Right cardiac atrium (tissue), 5 donors: ENCODE measurements around the gene BCAR3. TPM values are rescaled to one million over a fixed set of nuclear protein-coding genes. Genes with fewer than 3 reads are reported as not detected.

Experiments
- ATAC-seq, 2 donors: fragments of 200-7000 bp; cut with Tn5 transposase; one replicate each; pipeline versions ENCODE4 v1.8.0 to v1.9.1; 2020; ENCODE audit warnings: moderate library complexity in 2 of 2, mild to moderate bottlenecking in 1 of 2
- DNase-seq, 3 donors: peaks; one replicate each; pipeline ENCODE4 v3.0.0-alpha.2; 2020
- H3K27ac ChIP-seq: one replicate; pipeline ENCODE4 v1.5.1; 2013; ENCODE audit warnings: mild to moderate bottlenecking, low read length, control low read depth, moderate library complexity
- H3K27me3 ChIP-seq: one replicate; pipeline ENCODE4 v1.6.1; 2013; ENCODE audit not compliant: control insufficient read depth, insufficient read depth
- H3K4me1 ChIP-seq: one replicate; pipeline ENCODE4 v1.6.1; 2013; ENCODE audit warnings: low read length; ENCODE audit not compliant: control insufficient read depth, insufficient read depth
- H3K4me3 ChIP-seq: one replicate; pipeline ENCODE4 v1.5.1; 2013; ENCODE audit warnings: low read length, control low read depth
- H3K9me3 ChIP-seq: one replicate; pipeline ENCODE4 v1.6.1; 2013; ENCODE audit warnings: low read length; ENCODE audit not compliant: control insufficient read depth
- WGBS: extraction: QIAGEN DNeasy Blood & Tissue Kit; methylation state at CpG from one replicate; pipeline ENCODE4 v1.1.7; 2013; 5-methylcytosine and 5-hydroxymethylcytosine counted together
- intact Hi-C, 4 donors: fragments of 100-400 bp; cut with DNase I; formaldehyde crosslinking; loops; one replicate each; pipeline versions ENCODE4 v1.11.0 to v1.14.0; 2022 to 2023
- polyA plus RNA-seq: library from polyadenylated mRNA; stranded (reverse); fragments of 200-250 nt; gene quantifications from one replicate; pipeline ENCODE4 v1.2.3, GENCODE V29; 2013
- total RNA-seq, 4 donors: library from RNA; stranded (reverse); fragmentation: NEBNext Ultra II Directional; extraction: Animal tissue kit (Norgen Biotek cat#: 25700); gene quantifications; one replicate each; pipeline ENCODE4 v1.2.1, GENCODE V29; 2021
- donor health status: healthy with polysubstance abuse.
- donor health status: DM: no; HTN: yes; CAD: no.
- donor health status: DM: no; HTN: no; CAD: no.
- donor health status: DM: no; HTN: yes; CAD: no; lungs with severe emphysema.
- donor health status: DM: yes; HTN: yes; CAD: no.

Gene BCAR3
- total and polyA plus RNA-seq, 5 donors: 10.1 to 17.4 (median 12.6) TPM

DNA sequence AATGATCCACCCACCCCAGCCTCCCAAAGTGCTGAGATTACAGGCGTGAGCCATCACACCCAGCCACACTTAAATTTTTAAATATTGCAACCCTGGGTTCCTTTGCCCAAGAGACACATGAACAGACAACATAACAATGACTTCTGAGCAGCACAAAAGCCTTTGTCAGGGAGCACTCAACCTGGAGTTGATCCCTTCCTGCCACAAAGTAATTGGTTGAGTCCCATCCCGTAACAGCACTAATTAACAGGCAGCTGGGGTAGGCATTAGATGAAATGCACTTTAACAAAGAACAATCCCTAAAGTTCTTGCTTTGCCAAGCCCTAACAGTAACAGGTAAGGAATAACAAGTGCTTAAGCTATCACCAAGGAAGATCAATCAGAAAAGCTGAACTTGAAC is 5.9 kb upstream of the BCAR3 start:
- Histone ChIP-seq H3K27ac (no peak overlapping the region), H3K4me1 (no peaks in the 10 kb centered on the region), H3K4me3 (no peak overlapping the region), H3K9me3 (no peaks in the 10 kb centered on the region), H3K27me3 (no peaks in the 10 kb centered on the region)
- ATAC-seq (no peak), DNase-seq (no peak)
- intact Hi-C loops: no loop called here
- over 99% methylated on average over 2 of the region's 2 CpGs for WGBS

DNA sequence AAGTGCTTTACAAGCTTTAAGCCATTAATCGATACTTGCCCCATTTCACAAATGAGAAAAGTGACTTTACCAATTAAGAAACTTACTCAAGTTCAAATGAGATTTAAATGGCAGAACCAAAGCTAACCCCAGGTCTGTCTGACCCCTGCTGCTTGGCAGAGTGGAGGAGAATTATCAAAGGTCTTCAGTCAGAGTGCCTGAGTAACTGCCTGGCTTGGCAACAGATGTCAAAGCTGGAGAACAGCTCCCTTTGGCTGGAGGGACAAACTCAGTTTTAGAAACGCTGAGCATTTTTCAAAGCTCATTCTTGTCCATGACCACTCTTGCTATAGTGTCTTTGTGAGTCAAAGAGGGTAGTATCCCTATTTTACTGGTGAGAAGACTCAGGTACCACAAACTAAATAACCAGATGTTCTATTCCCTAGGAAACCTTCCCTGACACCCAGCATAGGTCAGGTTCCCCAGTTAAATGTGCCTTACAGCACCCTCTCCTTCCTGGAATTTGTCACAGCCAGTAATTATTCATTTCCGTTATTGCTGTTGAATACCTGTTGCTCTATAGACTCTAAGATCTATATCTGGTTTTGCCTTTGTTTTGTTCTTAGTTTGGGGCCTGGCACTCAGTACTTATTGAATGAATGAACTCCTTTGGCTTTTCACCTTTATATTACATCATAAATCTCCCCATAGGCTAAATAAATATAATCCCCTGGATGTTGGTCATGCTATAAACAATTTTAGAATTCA is 5.0 kb upstream of the BCAR3 start:
- H3K27ac ChIP-seq: no peak overlapping the region
- H3K9me3 ChIP-seq: no peaks in the 10 kb centered on the region
- DNase-seq: no peak
- intact Hi-C loops: no loop called here
- ATAC-seq: no peak
- H3K27me3 ChIP-seq: no peaks in the 10 kb centered on the region
- no peaks in the 10 kb centered on the region for H3K4me1 ChIP-seq
- no peak overlapping the region for H3K4me3 ChIP-seq
- WGBS: 69% methylated on average over 3 of the region's 3 CpGs

DNA sequence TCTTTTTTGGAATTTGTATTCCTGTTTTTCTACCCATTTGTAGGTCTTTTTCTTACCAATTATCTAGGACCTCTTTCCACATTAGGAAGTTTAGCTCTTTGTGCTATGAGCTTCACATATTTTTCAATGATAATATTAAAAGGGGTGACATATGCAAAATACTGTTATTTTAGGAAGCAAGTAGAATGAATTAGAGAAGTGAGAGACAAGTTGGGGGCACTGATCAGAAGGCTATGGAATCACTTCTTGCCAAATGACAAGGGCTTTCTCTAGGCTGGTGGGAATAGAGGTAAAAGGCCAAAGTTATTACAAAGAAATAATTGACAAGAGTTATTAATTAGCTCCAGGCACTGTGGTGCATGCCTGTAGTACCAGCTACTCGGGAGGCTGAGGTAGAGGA is 4.3 kb upstream of the BCAR3 start:
- ATAC-seq (no peak), DNase-seq (no peak)
- Histone ChIP-seq H3K9me3 (no peaks in the 10 kb centered on the region), H3K27me3 (no peaks in the 10 kb centered on the region), H3K4me3 (no peak overlapping the region), H3K4me1 (no peaks in the 10 kb centered on the region), H3K27ac (no peak overlapping the region)
- WGBS: 95% methylated on average over 1 of the region's 1 CpG
- intact Hi-C loops: no loop called here

DNA sequence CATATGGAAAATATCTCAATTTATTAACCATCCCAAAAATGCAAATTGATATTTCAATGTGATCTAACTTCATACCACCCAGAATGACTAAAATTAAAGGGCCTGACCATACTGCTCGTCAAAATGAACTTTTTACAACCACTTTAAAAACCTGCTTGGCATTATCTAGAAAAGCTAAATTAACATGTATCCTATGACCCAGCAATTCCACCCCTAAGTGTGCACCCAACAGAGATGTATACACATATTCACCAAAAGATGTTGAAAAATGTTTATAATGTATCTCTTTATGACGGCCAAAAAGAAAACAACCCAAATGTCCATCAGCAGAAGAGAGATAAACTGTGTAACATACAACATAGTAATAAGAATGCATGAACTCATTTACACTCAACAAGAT is 1.6 kb upstream of the BCAR3 start:
- 96% methylated on average over 2 of the region's 2 CpGs for WGBS
- Histone ChIP-seq H3K27me3 (no peaks in the 10 kb centered on the region), H3K27ac (no peak overlapping the region), H3K9me3 (no peaks in the 10 kb centered on the region), H3K4me3 (no peak overlapping the region), H3K4me1 (peaks cover 2% of the 10 kb centered on the region)
- intact Hi-C loops: loop anchor here in 3 of 4 donors (5.0 kb wide), 3 partner anchors 51 to 129 kb away; no protein-coding TSS in a partner anchor
- ATAC-seq (no peak), DNase-seq (no peak)

DNA sequence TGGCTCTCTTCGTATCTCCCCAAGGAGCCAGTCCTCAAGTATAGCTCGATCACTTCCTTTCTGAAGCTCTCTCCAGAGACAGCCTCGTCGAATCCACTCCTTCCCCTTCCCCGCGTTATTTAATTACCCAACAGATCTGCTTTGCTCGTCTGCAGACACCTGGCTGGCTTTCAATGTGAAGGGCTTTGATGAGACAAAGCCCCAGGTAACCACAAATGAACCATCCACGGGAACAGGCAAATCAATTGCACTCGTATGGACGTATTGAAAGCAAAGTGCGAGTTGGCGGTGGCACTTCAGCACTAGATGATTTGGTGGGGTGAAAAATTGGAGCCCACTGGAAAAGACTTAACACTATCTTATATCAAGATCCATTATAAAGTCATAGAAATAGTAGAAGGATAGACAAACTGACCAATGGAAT is 364 bp upstream of the BCAR3 start:
- intact Hi-C loops: loop anchor here in 3 of 4 donors (5.0 kb wide), 3 partner anchors 50 to 130 kb away; no protein-coding TSS in a partner anchor
- Histone ChIP-seq H3K4me3 (peak overlapping the region; percentile 87), H3K4me1 (peaks cover 2% of the 10 kb centered on the region), H3K27me3 (no peaks in the 10 kb centered on the region), H3K9me3 (no peaks in the 10 kb centered on the region), H3K27ac (peak overlapping the region; percentile 67)
- ATAC-seq (no peak), DNase-seq (no peak)
- WGBS: 16% methylated on average over 12 of the region's 12 CpGs

DNA sequence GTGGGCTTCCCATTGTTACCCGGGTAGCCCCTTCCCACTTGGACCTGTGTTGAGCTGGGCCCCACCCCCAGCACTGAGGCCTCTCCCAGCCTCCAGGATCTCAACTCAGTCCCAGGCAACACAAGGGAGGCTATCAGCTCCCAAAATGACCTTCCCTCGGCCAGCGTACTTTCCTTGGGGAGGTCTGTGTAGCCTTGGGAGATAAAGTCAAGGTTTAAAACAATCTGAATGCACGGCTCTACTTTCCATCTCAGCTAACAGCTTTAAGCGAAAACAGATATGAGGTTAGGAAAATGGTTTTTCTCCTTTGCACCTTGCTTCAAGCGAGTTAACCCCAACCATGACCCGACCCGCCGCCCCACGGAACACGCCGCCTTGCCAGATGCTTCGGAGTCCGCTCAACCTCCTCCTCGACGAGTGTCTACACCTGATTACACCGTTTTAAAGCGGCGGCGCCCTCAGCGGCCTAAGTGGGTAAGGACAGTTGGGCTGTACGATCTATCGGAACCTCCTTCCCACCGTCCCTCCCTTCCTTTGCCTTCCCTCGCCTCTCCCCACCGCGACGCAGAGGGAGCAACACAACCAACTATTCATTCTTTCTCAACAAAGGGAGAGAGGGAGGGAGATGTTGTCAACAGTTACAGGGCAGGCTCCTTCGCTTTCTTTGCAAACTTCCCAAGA is 1.1 kb downstream of the BCAR3 start:
- intact Hi-C loops: loop anchor here in 3 of 4 donors (5.0 kb wide), 3 partner anchors 48 to 132 kb away; no protein-coding TSS in a partner anchor
- 8% methylated on average over 29 of the region's 29 CpGs for WGBS
- Histone ChIP-seq H3K4me3 (peak overlapping the region; percentile 87), H3K9me3 (no peaks in the 10 kb centered on the region), H3K27me3 (no peaks in the 10 kb centered on the region), H3K4me1 (peaks cover 9% of the 10 kb centered on the region), H3K27ac (peak overlapping the region; percentile 67)
- DNase-seq (peak; percentile 86 to 95 (median 92)), ATAC-seq (peak; percentile 89 to 92)

DNA sequence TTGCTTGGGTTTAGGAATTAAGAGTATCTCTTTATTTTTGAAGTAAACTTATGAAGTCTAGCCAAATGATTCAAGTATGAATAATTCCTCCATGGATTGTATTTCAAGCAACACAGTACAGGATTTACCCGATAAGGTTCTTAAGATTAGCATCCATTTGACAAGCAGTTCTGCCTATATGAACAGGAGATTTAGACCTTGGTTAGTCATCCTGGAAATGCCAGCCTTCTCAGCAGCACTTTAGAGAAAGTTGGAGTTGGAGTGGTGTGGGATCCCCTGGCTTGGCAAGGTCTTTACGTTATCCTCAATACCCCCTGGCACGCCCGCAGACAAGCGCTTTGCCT is 1.6 kb downstream of the BCAR3 start:
- DNase-seq: no peak
- 64% methylated on average over 5 of the region's 5 CpGs for WGBS
- H3K27me3 ChIP-seq: no peaks in the 10 kb centered on the region
- no peak for ATAC-seq
- H3K4me3 ChIP-seq: peak overlapping the region; percentile 87
- intact Hi-C loops: loop anchor here in 3 of 4 donors (5.0 kb wide), 3 partner anchors 48 to 132 kb away; no protein-coding TSS in a partner anchor
- no peaks in the 10 kb centered on the region for H3K9me3 ChIP-seq
- H3K4me1 ChIP-seq: peaks cover 13% of the 10 kb centered on the region
- peak overlapping the region; percentile 67 for H3K27ac ChIP-seq

DNA sequence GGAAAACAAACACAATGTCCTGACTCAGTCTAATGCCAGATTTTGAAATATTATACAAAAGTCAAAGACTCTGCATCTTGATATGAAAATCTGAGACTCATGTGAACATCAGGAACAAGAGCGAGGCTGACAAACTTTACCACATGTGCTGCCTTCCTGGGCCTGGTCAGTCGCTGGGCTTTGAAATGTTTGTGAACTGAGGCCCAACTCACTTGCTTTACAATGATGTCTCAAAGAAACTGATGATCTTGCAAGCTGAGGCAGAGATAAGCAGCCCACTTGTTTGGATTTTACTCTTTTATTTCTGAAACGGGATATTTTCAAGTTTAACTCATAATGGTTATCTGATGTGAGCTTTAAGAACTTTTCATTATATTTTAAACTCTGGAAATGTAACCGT is 2.1 kb downstream of the BCAR3 start:
- H3K27ac ChIP-seq: no peak overlapping the region
- H3K4me3 ChIP-seq: no peak overlapping the region
- no peak for ATAC-seq
- no peaks in the 10 kb centered on the region for H3K27me3 ChIP-seq
- DNase-seq: no peak
- H3K4me1 ChIP-seq: peaks cover 15% of the 10 kb centered on the region
- 47% methylated on average over 4 of the region's 4 CpGs for WGBS
- intact Hi-C loops: loop anchor here in 1 of 4 donors (5.0 kb wide), 1 partner anchor 133 kb away; no protein-coding TSS in a partner anchor
- H3K9me3 ChIP-seq: no peaks in the 10 kb centered on the region

DNA sequence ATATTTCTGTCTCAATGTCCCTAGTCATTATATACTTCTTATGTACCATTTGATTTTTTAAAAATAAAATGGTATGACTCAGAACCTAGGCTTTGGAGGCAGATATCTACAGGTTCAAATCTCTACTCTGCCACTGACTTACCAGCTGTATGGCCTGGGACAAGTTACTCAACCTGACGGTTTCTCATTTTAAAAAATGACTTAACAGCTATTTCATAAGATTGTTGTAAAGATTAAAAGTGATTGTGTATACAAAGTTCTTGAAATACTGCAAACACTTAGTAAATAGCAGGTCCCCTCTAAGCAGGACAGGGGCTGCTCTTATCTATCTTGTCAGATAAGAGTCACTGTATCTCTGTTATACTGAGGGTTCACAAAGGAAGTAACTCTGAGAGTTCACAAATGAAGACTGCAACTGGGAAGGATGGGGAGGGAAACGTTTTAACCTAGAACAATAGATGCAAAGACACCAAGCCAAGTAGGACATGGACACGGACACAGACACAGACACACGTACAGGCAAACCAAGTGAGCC is 2.6 kb downstream of the BCAR3 start:
- Histone ChIP-seq H3K9me3 (no peaks in the 10 kb centered on the region), H3K4me3 (no peak overlapping the region), H3K4me1 (peaks cover 16% of the 10 kb centered on the region), H3K27me3 (no peaks in the 10 kb centered on the region), H3K27ac (no peak overlapping the region)
- DNase-seq: no peak
- intact Hi-C loops: loop anchor here in 1 of 4 donors (5.0 kb wide), 1 partner anchor 133 kb away; no protein-coding TSS in a partner anchor
- WGBS: 46% methylated on average over 4 of the region's 4 CpGs
- no peak for ATAC-seq

DNA sequence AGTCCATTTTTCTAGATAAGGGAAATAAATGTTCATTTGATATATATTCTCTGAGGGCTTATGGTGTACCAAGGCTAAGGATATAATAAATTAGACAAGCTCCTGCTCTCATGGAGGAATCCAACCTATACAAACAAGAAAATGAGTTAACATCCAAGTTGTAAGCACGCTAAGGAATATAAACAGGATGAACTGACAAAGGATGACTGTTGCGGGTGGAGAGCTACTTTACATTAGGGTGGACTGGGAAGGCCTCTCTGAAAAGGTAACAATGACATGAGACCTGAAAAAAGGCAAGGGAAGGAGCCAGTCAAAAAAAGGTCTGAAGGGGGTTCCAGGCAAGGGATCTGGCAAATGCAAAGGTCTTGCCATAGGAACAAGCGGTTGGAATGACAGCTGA is 3.1 kb downstream of the BCAR3 start:
- intact Hi-C loops: loop anchor here in 1 of 4 donors (5.0 kb wide), 1 partner anchor 134 kb away; no protein-coding TSS in a partner anchor
- Histone ChIP-seq H3K27me3 (no peaks in the 10 kb centered on the region), H3K27ac (no peak overlapping the region), H3K4me1 (peaks cover 16% of the 10 kb centered on the region), H3K4me3 (no peak overlapping the region), H3K9me3 (no peaks in the 10 kb centered on the region)
- ATAC-seq: no peak
- 91% methylated on average over 3 of the region's 3 CpGs for WGBS
- no peak for DNase-seq

DNA sequence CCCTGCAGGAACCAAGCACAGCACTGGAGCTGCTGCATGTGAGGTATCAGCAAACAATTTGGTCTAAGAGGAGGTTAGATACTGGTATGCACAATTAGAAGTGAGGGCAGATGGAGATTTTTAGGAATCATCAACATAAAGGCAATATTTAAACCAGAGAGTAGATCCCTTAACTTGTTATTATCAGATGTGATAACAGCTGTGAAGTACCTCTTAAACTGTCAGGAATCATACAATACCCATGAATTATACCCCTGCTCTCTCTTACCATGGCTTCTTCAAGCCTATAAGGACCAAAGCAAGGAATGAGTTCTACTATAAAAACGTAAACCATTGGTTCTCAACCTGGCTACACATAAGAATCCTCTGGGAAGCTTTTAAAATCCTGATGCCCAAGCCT is 3.9 kb downstream of the BCAR3 start:
- Histone ChIP-seq H3K4me3 (no peak overlapping the region), H3K9me3 (no peaks in the 10 kb centered on the region), H3K4me1 (peaks cover 19% of the 10 kb centered on the region), H3K27ac (no peak overlapping the region), H3K27me3 (no peaks in the 10 kb centered on the region)
- intact Hi-C loops: loop anchor here in 1 of 4 donors (5.0 kb wide), 1 partner anchor 135 kb away; no protein-coding TSS in a partner anchor
- no peak for ATAC-seq
- WGBS: 88% methylated on average over 1 of the region's 1 CpG
- DNase-seq: no peak
